OCI-M2 (cell line): ENCODE data around the gene TTC28.
A peak's percentile ranks its signal among the peaks of the same experiment; 100 is the strongest.
"Not testable (repeated sequence)": the region's sequence is repeated elsewhere in the genome, so short reads cannot be mapped to it uniquely, and the experiment has no call there.

Experiments used
- DNase-seq: peaks from one replicate; lab custom pipeline; 2025; ENCODE audit not compliant: unreplicated experiment; lab: John Stamatoyannopoulos, UW

Gene TTC28

GRCh38 chr22:28112548-28113043 is 567.0 kb downstream of the TTC28 start:
- DNase-seq, result peak; percentile 34

GRCh38 chr22:28112190-28112544 is 567.5 kb downstream of the TTC28 start:
- no peak for DNase-seq

GRCh38 chr22:28111501-28112189 is 568.0 kb downstream of the TTC28 start:
- DNase-seq, result no peak

- no peak for DNase-seq
These were observed 570.8 kb downstream of the TTC28 start for GRCh38 chr22:28108851-28109250.

- DNase-seq, result no peak
These were observed 573.0 kb downstream of the TTC28 start for GRCh38 chr22:28106617-28107016.

GRCh38 chr22:28105988-28106387 is 573.7 kb downstream of the TTC28 start:
- no peak for DNase-seq

- no peak for DNase-seq
These were observed 574.2 kb downstream of the TTC28 start for GRCh38 chr22:28105413-28105812.

GRCh38 chr22:28103596-28103995 is 576.0 kb downstream of the TTC28 start:
- DNase-seq, result no peak

GRCh38 chr22:28102151-28102812 is 577.4 kb downstream of the TTC28 start:
- no peak for DNase-seq

GRCh38 chr22:28097627-28098026 is 582.0 kb downstream of the TTC28 start:
- DNase-seq, result no peak

GRCh38 chr22:28096161-28096560 is 583.5 kb downstream of the TTC28 start:
- no peak for DNase-seq

GRCh38 chr22:28095316-28096095 is 584.1 kb downstream of the TTC28 start:
- DNase-seq, result no peak

GRCh38 chr22:28094771-28095170 is 584.9 kb downstream of the TTC28 start:
- DNase-seq, result no peak

GRCh38 chr22:28093711-28094110 is 585.9 kb downstream of the TTC28 start:
- DNase-seq, result no peak

GRCh38 chr22:28091486-28091885 is 588.2 kb downstream of the TTC28 start:
- no peak for DNase-seq

GRCh38 chr22:28089541-28089940 is 590.1 kb downstream of the TTC28 start:
- DNase-seq, result not testable (repeated sequence)

- DNase-seq, result no peak
These were observed 602.5 kb downstream of the TTC28 start for GRCh38 chr22:28077166-28077565.

- DNase-seq, result no peak
These were observed 604.2 kb downstream of the TTC28 start for GRCh38 chr22:28075358-28075981.

GRCh38 chr22:28074526-28074925 is 605.1 kb downstream of the TTC28 start:
- no peak for DNase-seq

GRCh38 chr22:28072066-28072465 is 607.6 kb downstream of the TTC28 start:
- no peak for DNase-seq

- DNase-seq, result no peak
These were observed 610.8 kb downstream of the TTC28 start for GRCh38 chr22:28068826-28069225.
